HG02840 (cell line): ENCODE data around the gene ZNF41.

Source experiments
- ATAC-seq: cut with Tn5 transposase; IDR thresholded peaks from one replicate; pipeline ENCODE4 v1.9.1; 2021; ENCODE audit warnings: mild to moderate bottlenecking, moderate library complexity, moderate number of reproducible peaks; ENCODE audit not compliant: unreplicated experiment, low FRiP score

ZNF41 gene

GRCh38 chrX:47420962-47421361 is 62.1 kb downstream of the ZNF41 start:
- no peak for ATAC-seq

GRCh38 chrX:47420265-47420664 is 62.8 kb downstream of the ZNF41 start:
- no peak for ATAC-seq

- ATAC-seq = no peak
Measured at GRCh38 chrX:47413179-47413594, 69.8 kb downstream of the ZNF41 start.
